Endothelial cell of umbilical vein (primary cell): ENCODE results near the gene EFNB1. TPM values are rescaled to one million over a fixed set of nuclear protein-coding genes. Genes with fewer than 3 reads are reported as not detected.

Source experiments
- BruUV-seq: library from RNA; stranded (reverse); fragments of 400-500 nt; replicated peaks from 2 replicates; lab custom pipeline; 2021; lab: Mats Ljungman, UMichigan
- CTCF ChIA-PET: fragments of 300-600, 350-600 bp; sonication (Branson Sonifier 250); formaldehyde crosslinking; loops from one replicate; lab custom pipeline; 2021; ENCODE audit warnings: antibody characterized with exemption, inconsistent platforms; lab: Charles Lee
- POLR2A ChIA-PET: fragments of 300-600, 350-600 bp; sonication (Branson Sonifier 250); formaldehyde crosslinking; loops from one replicate; lab custom pipeline; 2021; ENCODE audit warnings: antibody characterized with exemption, inconsistent platforms; lab: Charles Lee
- DNase-seq: peaks from one replicate; pipeline ENCODE4 v3.0.0-alpha.2; 2011; ENCODE audit warnings: low read depth, low spot score
- FAIRE-seq: peaks from 2 replicates; lab custom pipeline; 2011; peaks lifted over from hg19 to GRCh38; lab: Jason Lieb, UNC
- H2AFZ ChIP-seq: 2 replicates; pipeline ENCODE4 v1.6.0; 2012; ENCODE audit warnings: low read depth, low read length, control low read depth, inconsistent platforms
- H3K27ac ChIP-seq: 2 replicates; pipeline ENCODE4 v1.5.1; 2011; ENCODE audit warnings: low read depth, mild to moderate bottlenecking, control low read depth, low read length, moderate library complexity; ENCODE audit not compliant: insufficient read depth
- H3K27me3 ChIP-seq, 2 experiments: 2 replicates each; pipeline versions ENCODE4 v1.6.0 to v1.6.1; 2011; ENCODE audit warnings: low read length in 2 of 2, mixed read lengths in 1 of 2; ENCODE audit not compliant: control insufficient read depth in 2 of 2, insufficient read depth in 2 of 2
- H3K36me3 ChIP-seq, 2 experiments: 2 replicates in 1 of 2; 3 replicates in 1 of 2; pipeline ENCODE4 v1.5.1; 2011; ENCODE audit warnings: low read length in 2 of 2, mild to moderate bottlenecking in 1 of 2, moderate library complexity in 1 of 2; ENCODE audit not compliant: control insufficient read depth in 2 of 2, insufficient read depth in 2 of 2; ENCODE audit errors: extremely low read depth in 1 of 2
- H3K4me1 ChIP-seq: 3 replicates; pipeline ENCODE4 v1.5.1; 2011; ENCODE audit warnings: mild to moderate bottlenecking, low read length; ENCODE audit not compliant: control insufficient read depth, insufficient read depth; ENCODE audit errors: extremely low read depth
- H3K4me2 ChIP-seq: 2 replicates; pipeline ENCODE4 v1.6.1; 2011; ENCODE audit warnings: low read length, control low read depth, mixed read lengths; ENCODE audit not compliant: insufficient read depth
- H3K4me3 ChIP-seq, 3 experiments: fragments of 200-600 bp in 1 of 3; sonication (generic), shearing (Covaris generic) in 1 of 3; replicated peaks in 1 of 3; 2 replicates each; pipeline ENCODE4 v1.5.1; 2011 to 2016; ENCODE audit warnings: control low read depth in 3 of 3, low read length in 3 of 3, mild to moderate bottlenecking in 2 of 3, inconsistent platforms in 1 of 3, low read depth in 1 of 3, moderate library complexity in 1 of 3; ENCODE audit not compliant: insufficient read depth in 1 of 3
- H3K79me2 ChIP-seq: 2 replicates; pipeline ENCODE4 v1.6.0; 2012; ENCODE audit warnings: low read length, inconsistent platforms; ENCODE audit not compliant: control insufficient read depth, insufficient read depth
- H3K9ac ChIP-seq: replicated peaks from 2 replicates; pipeline ENCODE3; 2011; ENCODE audit warnings: low read length, control low read depth; ENCODE audit not compliant: insufficient read depth; ENCODE audit errors: extremely low read depth
- H3K9me1 ChIP-seq: replicated peaks from 3 replicates; pipeline ENCODE4 v1.6.0; 2011; ENCODE audit warnings: mild to moderate bottlenecking, low read length; ENCODE audit not compliant: control insufficient read depth, insufficient read depth; ENCODE audit errors: extremely low read depth
- H3K9me3 ChIP-seq: replicated peaks from 2 replicates; pipeline ENCODE4 v1.5.1; 2012; ENCODE audit warnings: low read length, inconsistent platforms; ENCODE audit not compliant: control insufficient read depth, insufficient read depth
- H4K20me1 ChIP-seq: replicated peaks from 2 replicates; pipeline ENCODE3; 2011; ENCODE audit warnings: mild to moderate bottlenecking, low read length; ENCODE audit not compliant: control insufficient read depth, insufficient read depth; ENCODE audit errors: extremely low read depth
- EZH2 ChIP-seq: IDR thresholded peaks from 2 replicates; pipeline ENCODE4 v1.6.1; 2012; ENCODE audit warnings: borderline replicate concordance, low read depth, mild to moderate bottlenecking, moderate library complexity, low read length, inconsistent platforms; ENCODE audit not compliant: severe bottlenecking
- FOS ChIP-seq: IDR thresholded peaks from 2 replicates; pipeline ENCODE4 v1.6.1; 2011; ENCODE audit warnings: mild to moderate bottlenecking, low read length, moderate library complexity, borderline replicate concordance; ENCODE audit not compliant: insufficient read depth
- GATA2 ChIP-seq: IDR thresholded peaks from 2 replicates; pipeline ENCODE4 v1.7.0; 2011; ENCODE audit warnings: low read depth, mild to moderate bottlenecking, moderate library complexity, mixed read lengths, low read length; ENCODE audit not compliant: insufficient read length, insufficient read depth
- JUN ChIP-seq: IDR thresholded peaks from 2 replicates; pipeline ENCODE4 v1.6.1; 2011; ENCODE audit warnings: borderline replicate concordance, low read depth; ENCODE audit not compliant: insufficient read length, insufficient read depth
- MYC ChIP-seq: IDR thresholded peaks from one replicate; pipeline ENCODE4 v1.6.1; 2011; ENCODE audit warnings: mild to moderate bottlenecking, low read depth, low read length
- POLR2A ChIP-seq: IDR thresholded peaks from 2 replicates; pipeline ENCODE4 v1.6.1; 2012; ENCODE audit warnings: low read depth, mild to moderate bottlenecking, control low read depth, low read length
- POLR2AphosphoS5 ChIP-seq: IDR thresholded peaks from 2 replicates; pipeline ENCODE4 v1.6.1; 2012; ENCODE audit warnings: low read depth, mild to moderate bottlenecking, control low read depth, low read length, moderate library complexity; ENCODE audit not compliant: insufficient read depth
- dilution Hi-C: fragments of 300-500 bp; cut with MboI; formaldehyde crosslinking; loops from one replicate; pipeline ENCODE4 v1.15.0; 2019; ENCODE audit warnings: low sequenced_read_pairs; ENCODE audit not compliant: extremely low pct_ligation_motif_present
- intact Hi-C: fragments of 100-400 bp; cut with micrococcal nuclease; formaldehyde crosslinking; loops from one replicate; pipeline ENCODE4 v1.10.0; 2022
- polyA plus RNA-seq, 4 experiments: library from polyadenylated mRNA; depleted of rRNA in 3 of 4; stranded (reverse) in 3 of 4; unstranded in 1 of 4; fragments of >200 nt; gene quantifications; 2 replicates each; pipeline versions ENCODE4 v1.2.1 to v1.2.3, GENCODE V29; 2011 to 2012; ENCODE audit warnings: missing spikeins in 1 of 4
- total RNA-seq: library from RNA; stranded (reverse); gene quantifications from 2 replicates; pipeline ENCODE4 v1.2.3, GENCODE V29; 2021
- TF ChIP-seq, protein P1 (sequence below): IDR thresholded peaks from 2 replicates; pipeline ENCODE4 v1.6.1; 2011; ENCODE audit not compliant: insufficient read depth, insufficient read length
- TF ChIP-seq, protein P2 (sequence below), 2 donors: IDR thresholded peaks; 1 replicate in 1 of 2; 2 replicates in 1 of 2; pipeline ENCODE4 v1.5.1; 2011; ENCODE audit warnings: low read length in 2 of 2, mild to moderate bottlenecking in 2 of 2, moderate library complexity in 2 of 2, control low read depth in 1 of 2, inconsistent platforms in 1 of 2, low read depth in 1 of 2; ENCODE audit not compliant: insufficient read depth in 1 of 2; ENCODE audit errors: extremely low read depth in 1 of 2

The EFNB1 gene
- total and polyA plus RNA-seq, 2 donors (not counting 3 experiments of a cell fraction or from before 2014, with no cell fraction given): 7.8 to 13.3 TPM

DNA sequence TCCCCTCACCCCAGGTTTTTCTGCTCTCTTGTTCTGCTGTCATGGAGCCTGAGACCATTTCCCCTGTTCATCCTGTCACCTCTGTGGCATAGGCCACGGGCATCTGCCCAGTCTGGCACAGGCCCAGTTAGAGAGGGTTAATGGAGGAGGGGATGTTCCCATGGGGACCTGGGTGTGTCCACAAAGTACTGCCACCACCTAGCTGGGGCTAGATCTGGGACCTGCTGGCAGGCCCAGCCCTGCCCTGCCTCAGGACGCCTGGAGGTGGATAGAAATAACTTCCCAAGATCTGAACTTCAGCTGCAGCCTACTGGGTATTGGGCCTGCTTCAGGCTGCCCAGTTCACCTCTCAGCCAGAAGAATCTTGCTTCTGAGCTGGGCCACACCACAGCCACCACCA is 13.5 kb downstream of the EFNB1 start:
- Histone ChIP-seq H4K20me1 (no peaks in the 10 kb centered on the region), H3K27ac (no peak overlapping the region), H3K27me3 (no peaks in the 10 kb centered on the region), H3K9ac (no peak overlapping the region), H3K9me1 (no peaks in the 10 kb centered on the region), H3K4me2 (no peak overlapping the region), H3K79me2 (no peaks in the 10 kb centered on the region), H3K4me3 (no peak overlapping the region), H3K4me1 (no peaks in the 10 kb centered on the region), H3K9me3 (no peaks in the 10 kb centered on the region), H2AFZ (no peak overlapping the region), H3K36me3 (peaks cover 0 to 6% of the 10 kb centered on the region in 2 experiments)
- dilution Hi-C loops (no loop called here), intact Hi-C loops (no loop called here)
- DNase-seq: no peak
- BruUV-seq: no TSS peak
- POLR2A ChIA-PET: no interaction called here
- FAIRE-seq: no peak
- CTCF ChIA-PET: no interaction called here
- TF ChIP-seq MYC (no peak), POLR2A (no peak), JUN (no peak), EZH2 (no peak), FOS (no peak), GATA2 (no peak), POLR2AphosphoS5 (no peak)
- TF ChIP-seq, protein P1, sequence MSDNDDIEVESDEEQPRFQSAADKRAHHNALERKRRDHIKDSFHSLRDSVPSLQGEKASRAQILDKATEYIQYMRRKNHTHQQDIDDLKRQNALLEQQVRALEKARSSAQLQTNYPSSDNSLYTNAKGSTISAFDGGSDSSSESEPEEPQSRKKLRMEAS: no peak
- TF ChIP-seq, protein P2, sequence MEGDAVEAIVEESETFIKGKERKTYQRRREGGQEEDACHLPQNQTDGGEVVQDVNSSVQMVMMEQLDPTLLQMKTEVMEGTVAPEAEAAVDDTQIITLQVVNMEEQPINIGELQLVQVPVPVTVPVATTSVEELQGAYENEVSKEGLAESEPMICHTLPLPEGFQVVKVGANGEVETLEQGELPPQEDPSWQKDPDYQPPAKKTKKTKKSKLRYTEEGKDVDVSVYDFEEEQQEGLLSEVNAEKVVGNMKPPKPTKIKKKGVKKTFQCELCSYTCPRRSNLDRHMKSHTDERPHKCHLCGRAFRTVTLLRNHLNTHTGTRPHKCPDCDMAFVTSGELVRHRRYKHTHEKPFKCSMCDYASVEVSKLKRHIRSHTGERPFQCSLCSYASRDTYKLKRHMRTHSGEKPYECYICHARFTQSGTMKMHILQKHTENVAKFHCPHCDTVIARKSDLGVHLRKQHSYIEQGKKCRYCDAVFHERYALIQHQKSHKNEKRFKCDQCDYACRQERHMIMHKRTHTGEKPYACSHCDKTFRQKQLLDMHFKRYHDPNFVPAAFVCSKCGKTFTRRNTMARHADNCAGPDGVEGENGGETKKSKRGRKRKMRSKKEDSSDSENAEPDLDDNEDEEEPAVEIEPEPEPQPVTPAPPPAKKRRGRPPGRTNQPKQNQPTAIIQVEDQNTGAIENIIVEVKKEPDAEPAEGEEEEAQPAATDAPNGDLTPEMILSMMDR (IDR thresholded peaks at IDR 0.05; ENCODE audit: extremely low read depth in 1 of 2, insufficient read depth in 1 of 2, low read depth in 1 of 2, low read length in 2 of 2): no peak
